Naive thymus-derived CD4-positive, alpha-beta T cell (primary cell): ENCODE results near the gene PITPNB. TPM values are rescaled to one million over a fixed set of nuclear protein-coding genes. Genes with fewer than 3 reads are reported as not detected.

Experiments used
- ATAC-seq: fragments of 150-1000 bp; cut with Tn5 transposase; 2 replicates; pipeline ENCODE4 v1.10.0; 2021; ENCODE audit warnings: mild to moderate bottlenecking, moderate library complexity
- CTCF ChIA-PET: fragments of 350-600 bp; sonication (Branson Sonifier 250); formaldehyde crosslinking; loops from one replicate; lab custom pipeline; 2021; ENCODE audit warnings: antibody characterized with exemption; lab: Charles Lee
- POLR2A ChIA-PET: fragments of 350-600 bp; sonication (Branson Sonifier 250); formaldehyde crosslinking; loops from one replicate; lab custom pipeline; 2021; ENCODE audit warnings: antibody characterized with exemption, inconsistent platforms; lab: Charles Lee
- DNase-seq, 9 donors: peaks; one replicate each; pipeline versions ENCODE4 v3.0.0 to v3.0.0-alpha.2; 2020 to 2022; ENCODE audit warnings: mixed read lengths in 1 of 9
- H3K27ac ChIP-seq: one replicate; pipeline ENCODE4 v1.7.0; 2013; ENCODE audit warnings: mild to moderate bottlenecking, low read depth, low read length, moderate library complexity
- H3K27me3 ChIP-seq, 2 donors: one replicate each; pipeline ENCODE4 v1.7.0; 2013; ENCODE audit warnings: low read length in 2 of 2, mild to moderate bottlenecking in 2 of 2, moderate library complexity in 2 of 2; ENCODE audit not compliant: control insufficient read depth in 2 of 2, insufficient read depth in 2 of 2
- H3K36me3 ChIP-seq, 3 experiments: 1 replicate in 2 of 3; 2 replicates in 1 of 3; pipeline ENCODE4 v1.7.0; 2013; ENCODE audit warnings: low read length in 3 of 3, mild to moderate bottlenecking in 3 of 3, moderate library complexity in 1 of 3; ENCODE audit not compliant: insufficient read depth in 3 of 3, control insufficient read depth in 2 of 3
- H3K4me1 ChIP-seq, 2 donors: one replicate each; pipeline ENCODE4 v1.7.0; 2013; ENCODE audit warnings: low read length in 2 of 2, mild to moderate bottlenecking in 2 of 2, moderate library complexity in 1 of 2; ENCODE audit not compliant: control insufficient read depth in 2 of 2, insufficient read depth in 2 of 2
- H3K4me3 ChIP-seq: 2 replicates; pipeline ENCODE4 v1.7.0; 2013; ENCODE audit warnings: mild to moderate bottlenecking, low read length
- H3K9me3 ChIP-seq, 3 experiments: 1 replicate in 2 of 3; 2 replicates in 1 of 3; pipeline ENCODE4 v1.7.0; 2013; ENCODE audit warnings: low read length in 3 of 3; ENCODE audit not compliant: control insufficient read depth in 2 of 3
- H3K27ac Mint-ChIP-seq, 9 donors: one replicate each; pipeline ENCODE4 v1.8.0; 2020 to 2022; ENCODE audit warnings: mixed read lengths in 9 of 9, mild to moderate bottlenecking in 8 of 9, moderate library complexity in 5 of 9, inconsistent platforms in 2 of 9
- H3K27me3 Mint-ChIP-seq, 5 donors: one replicate each; pipeline ENCODE4 v1.8.0; 2021 to 2022; ENCODE audit warnings: mixed read lengths in 5 of 5, mild to moderate bottlenecking in 1 of 5
- H3K36me3 Mint-ChIP-seq, 5 donors: one replicate each; pipeline ENCODE4 v1.8.0; 2020 to 2022; ENCODE audit warnings: mixed read lengths in 5 of 5, mild to moderate bottlenecking in 3 of 5, inconsistent platforms in 1 of 5
- H3K4me1 Mint-ChIP-seq, 7 donors: one replicate each; pipeline ENCODE4 v1.8.0; 2020 to 2022; ENCODE audit warnings: mixed read lengths in 7 of 7, mild to moderate bottlenecking in 3 of 7, inconsistent platforms in 1 of 7
- H3K4me3 Mint-ChIP-seq, 10 donors: one replicate each; pipeline ENCODE4 v1.8.0; 2020 to 2022; ENCODE audit warnings: mild to moderate bottlenecking in 10 of 10, mixed read lengths in 10 of 10, moderate library complexity in 6 of 10, inconsistent platforms in 2 of 10
- H3K9me3 Mint-ChIP-seq, 11 donors: one replicate each; pipeline ENCODE4 v1.8.0; 2020 to 2022; ENCODE audit warnings: mixed read lengths in 11 of 11, mild to moderate bottlenecking in 4 of 11, inconsistent platforms in 1 of 11, moderate library complexity in 1 of 11
- intact Hi-C, 2 donors: fragments of 100-400 bp; cut with micrococcal nuclease; formaldehyde crosslinking; loops; one replicate each; pipeline ENCODE4 v1.15.1; 2023
- polyA plus RNA-seq, 2 donors: library from polyadenylated mRNA; unstranded; fragments of 300-500 nt; fragmentation: Illumina TruSeq; gene quantifications; one replicate each; pipeline ENCODE4 v1.2.3, GENCODE V29; 2021
- total RNA-seq, 6 experiments: library from RNA in 5 of 6; stranded (reverse) in 5 of 6; gene quantifications; 1 replicate in 5 of 6; 2 replicates in 1 of 6; pipeline ENCODE4 v1.2.3 and lab custom pipeline; 2021 to 2026

PITPNB gene
- total and polyA plus RNA-seq, 7 experiments from 2014 or later = 56.3 to 98.8 (median 62.8) TPM

- Histone ChIP-seq H3K9me3 (no peaks in the 10 kb centered on the region), H3K36me3 (peaks cover 0 to 37% (median 3%) of the 10 kb centered on the region in 3 experiments), H3K4me3 (no peak overlapping the region), H3K27ac (no peak overlapping the region), H3K4me1 (no peaks in the 10 kb centered on the region), H3K27me3 (no peaks in the 10 kb centered on the region)
- no peaks in the 10 kb centered on the region for H3K27me3 Mint-ChIP-seq
- ChIA-PET CTCF (no interaction called here), POLR2A (interaction anchor here (0.8 kb wide), 1 partner anchor 8 kb away, joined by 3 read pairs; no protein-coding TSS in a partner anchor)
- ATAC-seq (no peak), DNase-seq (no peak)
- H3K27ac Mint-ChIP-seq = peak overlapping the region in 4 of 9 donors; percentile 7 to 24 (median 18)
- peaks cover 17 to 52% (median 33%) of the 10 kb centered on the region in 7 donors for H3K4me1 Mint-ChIP-seq
- H3K9me3 Mint-ChIP-seq = no peaks in the 10 kb centered on the region
- no peak overlapping the region for H3K4me3 Mint-ChIP-seq
- intact Hi-C loops = no loop called here
- peaks cover 0 to 33% (median 24%) of the 10 kb centered on the region in 5 donors for H3K36me3 Mint-ChIP-seq
These were observed 50.9 kb downstream of the PITPNB start for GRCh38 chr22:27867953-27868731.

GRCh38 chr22:27867085-27867952 lies 51.7 kb downstream of the PITPNB start:
- POLR2A ChIA-PET = no interaction called here
- Mint-ChIP-seq H3K9me3 (no peaks in the 10 kb centered on the region), H3K36me3 (peaks cover 0 to 28% (median 20%) of the 10 kb centered on the region in 5 donors)

GRCh38 chr22:27866135-27867084 lies 52.6 kb downstream of the PITPNB start:
- ChIA-PET CTCF (no interaction called here), POLR2A (no interaction called here)
- H3K4me3 Mint-ChIP-seq = no peak overlapping the region
- peak overlapping the region in 1 of 9 donors; percentile 36 for H3K27ac Mint-ChIP-seq
- no peaks in the 10 kb centered on the region for H3K9me3 ChIP-seq
- peaks cover 14 to 51% (median 33%) of the 10 kb centered on the region in 7 donors for H3K4me1 Mint-ChIP-seq
- no peaks in the 10 kb centered on the region for H3K27me3 Mint-ChIP-seq
- H3K4me1 ChIP-seq = no peaks in the 10 kb centered on the region
- H3K36me3 Mint-ChIP-seq = peaks cover 0 to 25% (median 19%) of the 10 kb centered on the region in 5 donors
- intact Hi-C loops = loop anchor here in 1 of 2 donors (1.0 kb wide), 1 partner anchor 37 kb away; no protein-coding TSS in a partner anchor
- no peak overlapping the region for H3K4me3 ChIP-seq
- no peak overlapping the region for H3K27ac ChIP-seq
- H3K9me3 Mint-ChIP-seq = no peaks in the 10 kb centered on the region
- peaks cover 0 to 29% (median 3%) of the 10 kb centered on the region in 3 experiments for H3K36me3 ChIP-seq
- ATAC-seq (no peak), DNase-seq (no peak)
- H3K27me3 ChIP-seq = no peaks in the 10 kb centered on the region

More at GRCh38 chr22:27867085-27867952, 51.7 kb downstream of the PITPNB start:
- intact Hi-C loops = no loop called here
- no peak for DNase-seq
- no peak overlapping the region for H3K27ac ChIP-seq
- no peaks in the 10 kb centered on the region for H3K27me3 ChIP-seq
- H3K4me3 Mint-ChIP-seq = peak overlapping the region in 1 of 10 donors; percentile 5
- peak overlapping the region in 5 of 9 donors; percentile 17 to 36 (median 32) for H3K27ac Mint-ChIP-seq
- no peaks in the 10 kb centered on the region for H3K4me1 ChIP-seq
- no peak overlapping the region for H3K4me3 ChIP-seq
- peaks cover 17 to 52% (median 33%) of the 10 kb centered on the region in 7 donors for H3K4me1 Mint-ChIP-seq
- peaks cover 0 to 30% (median 3%) of the 10 kb centered on the region in 3 experiments for H3K36me3 ChIP-seq
- H3K27me3 Mint-ChIP-seq = no peaks in the 10 kb centered on the region
- CTCF ChIA-PET = no interaction called here
- no peaks in the 10 kb centered on the region for H3K9me3 ChIP-seq
- no peak for ATAC-seq

GRCh38 chr22:27865496-27865895 lies 53.6 kb downstream of the PITPNB start:
- Mint-ChIP-seq H3K4me1 (peaks cover 11 to 53% (median 33%) of the 10 kb centered on the region in 7 donors), H3K9me3 (no peaks in the 10 kb centered on the region), H3K4me3 (no peak overlapping the region), H3K27ac (peak overlapping the region in 3 of 9 donors; percentile 38 to 84 (median 75)), H3K27me3 (no peaks in the 10 kb centered on the region), H3K36me3 (peaks cover 0 to 18% (median 12%) of the 10 kb centered on the region in 5 donors)
- no peak overlapping the region for H3K4me3 ChIP-seq
- no peak overlapping the region for H3K27ac ChIP-seq
- no peaks in the 10 kb centered on the region for H3K4me1 ChIP-seq
- H3K27me3 ChIP-seq = no peaks in the 10 kb centered on the region
- ChIA-PET POLR2A (no interaction called here), CTCF (no interaction called here)
- H3K36me3 ChIP-seq = peaks cover 3 to 28% (median 3%) of the 10 kb centered on the region in 3 experiments
- ATAC-seq = no peak
- intact Hi-C loops = no loop called here
- H3K9me3 ChIP-seq = no peaks in the 10 kb centered on the region
- no peak for DNase-seq

- intact Hi-C loops = no loop called here
- ChIA-PET POLR2A (no interaction called here), CTCF (no interaction called here)
- Histone ChIP-seq H3K27me3 (no peaks in the 10 kb centered on the region), H3K27ac (no peak overlapping the region), H3K36me3 (peaks cover 12 to 27% (median 14%) of the 10 kb centered on the region in 3 experiments), H3K9me3 (no peaks in the 10 kb centered on the region), H3K4me1 (no peaks in the 10 kb centered on the region), H3K4me3 (no peak overlapping the region)
- Mint-ChIP-seq H3K36me3 (peaks cover 0 to 27% (median 15%) of the 10 kb centered on the region in 5 donors), H3K4me3 (no peak overlapping the region), H3K4me1 (peaks cover 10 to 44% (median 24%) of the 10 kb centered on the region in 7 donors), H3K27me3 (no peaks in the 10 kb centered on the region), H3K9me3 (no peaks in the 10 kb centered on the region), H3K27ac (peak overlapping the region in 1 of 9 donors; percentile 54)
- DNase-seq (no peak), ATAC-seq (no peak)
These were observed 55.5 kb downstream of the PITPNB start for GRCh38 chr22:27863556-27863955.

- ATAC-seq (no peak), DNase-seq (no peak)
- Mint-ChIP-seq H3K36me3 (peaks cover 0 to 33% (median 17%) of the 10 kb centered on the region in 5 donors), H3K27ac (peak overlapping the region in 2 of 9 donors; percentile 5 to 79), H3K4me1 (peaks cover 7 to 39% (median 19%) of the 10 kb centered on the region in 7 donors), H3K9me3 (no peaks in the 10 kb centered on the region), H3K4me3 (no peak overlapping the region), H3K27me3 (no peaks in the 10 kb centered on the region)
- Histone ChIP-seq H3K36me3 (peaks cover 14 to 33% (median 17%) of the 10 kb centered on the region in 3 experiments), H3K27ac (no peak overlapping the region), H3K4me3 (no peak overlapping the region), H3K9me3 (no peaks in the 10 kb centered on the region), H3K4me1 (no peaks in the 10 kb centered on the region), H3K27me3 (no peaks in the 10 kb centered on the region)
- ChIA-PET CTCF (no interaction called here), POLR2A (no interaction called here)
- intact Hi-C loops = no loop called here
These were observed 56.1 kb downstream of the PITPNB start for GRCh38 chr22:27863001-27863400.
